Measurements from ENCODE around the gene NT5DC1.

Gene NT5DC1

DNA sequence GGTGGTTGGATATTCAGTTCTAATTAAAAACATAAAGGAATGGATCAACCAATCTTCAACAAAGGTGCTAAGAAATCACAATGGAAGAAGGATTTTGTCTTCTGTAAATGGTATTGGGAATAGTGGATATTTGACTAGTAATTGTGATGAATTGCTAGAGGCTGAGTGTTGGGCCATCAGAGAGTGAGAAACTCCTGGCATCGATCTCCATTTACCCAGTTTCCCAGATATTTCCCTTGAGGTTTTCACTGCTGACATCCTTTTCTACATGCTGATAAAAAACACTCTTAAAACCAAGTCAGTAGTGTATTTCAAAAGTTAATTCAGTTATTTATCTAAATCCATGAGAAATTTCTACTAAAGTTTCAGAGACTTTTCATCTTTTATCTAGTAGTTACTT is 65.7 kb downstream of the NT5DC1 start:
- Histone ChIP-seq H3K9ac (ENCODE audit: low read length) (no peak overlapping the region), H3K36me3 (ENCODE audit: control insufficient read depth, insufficient read depth, low read length) (no peaks in the 10 kb centered on the region), H3K4me3 (ENCODE audit: low read depth, low read length) (no peak overlapping the region), H3K4me1 (ENCODE audit: control insufficient read depth, insufficient read depth, low read length) (no peaks in the 10 kb centered on the region), H3K27ac (ENCODE audit: low read depth, low read length) (no peak overlapping the region), H3K27me3 (ENCODE audit: control insufficient read depth, insufficient read depth, low read length) (no peaks in the 10 kb centered on the region), H3K9me3 (ENCODE audit: control insufficient read depth, insufficient read depth, low read depth, low read length) (no peaks in the 10 kb centered on the region)

DNA sequence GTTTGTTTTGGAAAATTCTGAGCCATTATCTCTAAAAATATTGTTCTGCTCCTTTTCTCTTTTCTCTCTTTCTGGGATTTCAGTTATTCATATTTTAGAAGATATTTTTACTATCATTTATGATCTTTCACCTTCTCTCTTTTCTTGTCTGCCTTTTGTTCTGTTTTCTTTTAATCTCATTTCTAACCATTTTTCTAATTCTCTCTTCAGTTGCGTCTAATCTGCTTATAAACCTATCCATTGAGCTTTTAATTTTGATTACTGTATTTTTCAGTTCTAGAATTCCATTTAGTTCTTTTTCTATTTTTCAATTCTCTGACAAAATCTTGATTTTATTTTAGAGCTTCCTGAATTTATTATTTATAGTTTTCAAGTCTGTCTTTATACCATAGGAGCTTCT is 67.5 kb downstream of the NT5DC1 start:
- no peak overlapping the region for H3K9ac ChIP-seq (ENCODE audit: low read length)
- H3K36me3 ChIP-seq (ENCODE audit: control insufficient read depth, insufficient read depth, low read length): no peaks in the 10 kb centered on the region
- H3K9me3 ChIP-seq (ENCODE audit: control insufficient read depth, insufficient read depth, low read depth, low read length): no peaks in the 10 kb centered on the region
- no peaks in the 10 kb centered on the region for H3K27me3 ChIP-seq (ENCODE audit: control insufficient read depth, insufficient read depth, low read length)
- no peaks in the 10 kb centered on the region for H3K4me1 ChIP-seq (ENCODE audit: control insufficient read depth, insufficient read depth, low read length)
- H3K27ac ChIP-seq (ENCODE audit: low read depth, low read length): no peak overlapping the region
- H3K4me3 ChIP-seq (ENCODE audit: low read depth, low read length): no peak overlapping the region

DNA sequence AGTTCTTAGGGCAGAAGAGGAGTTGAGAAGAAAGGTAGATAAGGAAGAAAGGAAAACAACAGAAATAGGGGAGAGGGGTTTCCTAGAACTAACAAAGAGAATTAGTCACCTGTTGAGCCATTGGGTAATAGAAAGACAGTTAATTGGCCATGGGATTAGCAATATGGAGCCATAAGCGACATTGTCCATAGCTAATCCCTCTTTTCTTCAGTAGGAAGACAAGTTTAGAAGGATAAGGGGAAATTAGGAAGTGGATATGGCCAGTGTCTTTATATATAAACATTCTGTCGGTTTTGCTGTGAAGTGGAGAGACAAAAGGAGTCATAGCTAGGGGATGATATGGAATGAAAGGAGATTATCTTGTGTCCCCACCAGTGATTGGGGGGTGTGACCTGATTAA is 69.2 kb downstream of the NT5DC1 start:
- Histone ChIP-seq H3K27ac (ENCODE audit: low read depth, low read length) (no peak overlapping the region), H3K4me1 (ENCODE audit: control insufficient read depth, insufficient read depth, low read length) (no peaks in the 10 kb centered on the region), H3K27me3 (ENCODE audit: control insufficient read depth, insufficient read depth, low read length) (no peaks in the 10 kb centered on the region), H3K4me3 (ENCODE audit: low read depth, low read length) (no peak overlapping the region), H3K9ac (ENCODE audit: low read length) (no peak overlapping the region), H3K9me3 (ENCODE audit: control insufficient read depth, insufficient read depth, low read depth, low read length) (no peaks in the 10 kb centered on the region), H3K36me3 (ENCODE audit: control insufficient read depth, insufficient read depth, low read length) (no peaks in the 10 kb centered on the region)

DNA sequence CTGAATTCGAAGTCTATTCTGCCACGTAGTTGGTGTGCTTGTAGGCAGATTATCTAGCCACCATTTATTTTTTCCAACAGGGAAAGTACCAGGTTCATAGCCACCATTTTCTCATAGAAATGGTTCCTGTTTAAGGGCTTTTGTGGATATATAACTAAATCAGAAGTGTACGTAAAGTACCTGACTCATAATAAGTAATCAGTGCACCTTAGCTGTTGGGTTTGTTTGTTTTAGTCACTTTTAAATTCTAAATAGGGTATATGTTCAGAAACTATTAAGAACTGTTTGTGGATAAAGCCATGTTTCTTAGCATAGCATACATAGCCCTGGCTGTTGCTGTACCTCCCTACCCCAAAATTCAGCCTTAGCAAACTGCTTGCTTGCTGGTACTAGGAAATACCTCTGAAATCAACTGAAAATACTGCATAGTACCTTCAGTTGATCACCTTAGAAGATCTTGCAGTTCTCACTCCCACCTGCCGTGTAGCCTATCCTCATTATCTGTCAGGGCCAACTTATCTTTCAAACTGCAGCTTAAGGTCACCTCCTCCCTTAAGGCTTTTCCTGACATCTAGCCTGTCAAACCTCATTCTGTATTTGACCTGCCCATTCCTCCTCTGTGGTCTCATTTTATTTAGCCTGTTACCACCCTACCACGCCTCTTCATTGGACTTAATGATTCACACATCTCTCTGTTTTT is 69.9 kb downstream of the NT5DC1 start:
- Histone ChIP-seq H3K27me3 (ENCODE audit: control insufficient read depth, insufficient read depth, low read length) (no peaks in the 10 kb centered on the region), H3K9ac (ENCODE audit: low read length) (no peak overlapping the region), H3K27ac (ENCODE audit: low read depth, low read length) (no peak overlapping the region), H3K4me1 (ENCODE audit: control insufficient read depth, insufficient read depth, low read length) (no peaks in the 10 kb centered on the region), H3K9me3 (ENCODE audit: control insufficient read depth, insufficient read depth, low read depth, low read length) (peaks cover 4% of the 10 kb centered on the region; the same call in 1 of the 2 replicates), H3K4me3 (ENCODE audit: low read depth, low read length) (no peak overlapping the region), H3K36me3 (ENCODE audit: control insufficient read depth, insufficient read depth, low read length) (no peaks in the 10 kb centered on the region)

DNA sequence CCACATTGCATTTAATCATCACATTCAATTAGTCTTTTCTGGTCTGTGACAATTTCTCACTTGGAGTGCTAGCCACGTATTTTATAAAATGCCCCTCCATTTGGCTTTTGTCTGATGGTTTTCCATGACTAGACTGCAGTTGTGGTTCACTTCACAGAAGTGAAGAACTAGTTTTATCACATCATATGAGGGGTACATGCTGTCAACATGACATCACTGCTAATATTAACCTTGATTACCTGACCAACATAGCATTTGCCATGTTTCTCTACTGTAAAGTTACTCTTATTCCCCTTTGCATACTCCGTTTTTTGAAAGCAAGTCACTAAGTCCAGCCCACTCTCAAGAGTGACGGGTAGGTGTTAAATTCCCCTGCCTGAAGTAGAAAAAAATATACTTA is 73.3 kb downstream of the NT5DC1 start:
- Histone ChIP-seq H3K9me3 (ENCODE audit: control insufficient read depth, insufficient read depth, low read depth, low read length) (peaks cover 10% of the 10 kb centered on the region; the same call in 1 of the 2 replicates), H3K27ac (ENCODE audit: low read depth, low read length) (no peak overlapping the region), H3K4me3 (ENCODE audit: low read depth, low read length) (no peak overlapping the region), H3K36me3 (ENCODE audit: control insufficient read depth, insufficient read depth, low read length) (no peaks in the 10 kb centered on the region), H3K9ac (ENCODE audit: low read length) (no peak overlapping the region), H3K27me3 (ENCODE audit: control insufficient read depth, insufficient read depth, low read length) (no peaks in the 10 kb centered on the region), H3K4me1 (ENCODE audit: control insufficient read depth, insufficient read depth, low read length) (no peaks in the 10 kb centered on the region)

DNA sequence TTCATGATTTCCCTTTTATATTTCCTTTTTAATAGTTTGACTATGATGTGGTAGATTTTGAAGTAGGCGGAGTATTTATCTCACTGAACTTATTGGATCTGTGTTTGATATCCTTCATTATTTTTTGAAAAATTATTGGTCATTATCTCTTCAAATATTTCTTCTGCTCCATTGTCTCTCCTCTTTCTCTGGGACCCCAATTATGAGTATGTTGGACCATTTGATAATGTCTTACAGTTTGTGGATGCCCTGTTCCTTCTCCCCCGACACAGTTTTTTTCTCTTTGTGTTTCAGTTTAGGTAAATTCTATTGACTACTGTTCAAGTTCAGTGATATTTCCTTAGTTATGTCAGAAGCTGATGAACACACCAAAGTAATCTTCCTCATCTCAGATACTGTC is 74.7 kb downstream of the NT5DC1 start:
- no peak overlapping the region for H3K9ac ChIP-seq (ENCODE audit: low read length)
- no peaks in the 10 kb centered on the region for H3K4me1 ChIP-seq (ENCODE audit: control insufficient read depth, insufficient read depth, low read length)
- H3K36me3 ChIP-seq (ENCODE audit: control insufficient read depth, insufficient read depth, low read length): no peaks in the 10 kb centered on the region
- H3K27ac ChIP-seq (ENCODE audit: low read depth, low read length): no peak overlapping the region
- no peak overlapping the region for H3K4me3 ChIP-seq (ENCODE audit: low read depth, low read length)
- no peaks in the 10 kb centered on the region for H3K27me3 ChIP-seq (ENCODE audit: control insufficient read depth, insufficient read depth, low read length)
- H3K9me3 ChIP-seq (ENCODE audit: control insufficient read depth, insufficient read depth, low read depth, low read length): peaks cover 10% of the 10 kb centered on the region; the same call in 1 of the 2 replicates

DNA sequence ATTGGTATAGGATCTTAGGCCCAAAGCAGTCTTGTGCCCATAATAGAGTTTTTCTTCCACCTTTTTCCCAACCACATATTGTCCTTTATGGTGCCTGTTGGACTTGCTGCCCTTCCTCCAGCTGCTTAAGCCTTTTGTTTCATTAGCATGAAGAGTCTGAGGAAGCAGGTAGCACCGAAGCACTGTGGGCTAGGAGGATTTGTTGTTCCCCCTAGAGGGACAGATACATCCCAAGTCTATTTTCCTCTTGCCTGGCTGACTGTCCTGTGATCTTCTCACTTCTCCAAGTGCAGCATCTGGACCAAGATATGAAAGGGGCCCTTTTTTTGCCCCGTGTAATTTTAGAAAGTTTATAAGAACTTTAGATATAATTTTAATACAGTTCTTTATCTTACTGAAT is 75.9 kb downstream of the NT5DC1 start:
- Histone ChIP-seq H3K9me3 (ENCODE audit: control insufficient read depth, insufficient read depth, low read depth, low read length) (peaks cover 10% of the 10 kb centered on the region; the same call in 1 of the 2 replicates), H3K4me1 (ENCODE audit: control insufficient read depth, insufficient read depth, low read length) (no peaks in the 10 kb centered on the region), H3K27ac (ENCODE audit: low read depth, low read length) (no peak overlapping the region), H3K9ac (ENCODE audit: low read length) (no peak overlapping the region), H3K27me3 (ENCODE audit: control insufficient read depth, insufficient read depth, low read length) (no peaks in the 10 kb centered on the region), H3K4me3 (ENCODE audit: low read depth, low read length) (no peak overlapping the region), H3K36me3 (ENCODE audit: control insufficient read depth, insufficient read depth, low read length) (no peaks in the 10 kb centered on the region)

DNA sequence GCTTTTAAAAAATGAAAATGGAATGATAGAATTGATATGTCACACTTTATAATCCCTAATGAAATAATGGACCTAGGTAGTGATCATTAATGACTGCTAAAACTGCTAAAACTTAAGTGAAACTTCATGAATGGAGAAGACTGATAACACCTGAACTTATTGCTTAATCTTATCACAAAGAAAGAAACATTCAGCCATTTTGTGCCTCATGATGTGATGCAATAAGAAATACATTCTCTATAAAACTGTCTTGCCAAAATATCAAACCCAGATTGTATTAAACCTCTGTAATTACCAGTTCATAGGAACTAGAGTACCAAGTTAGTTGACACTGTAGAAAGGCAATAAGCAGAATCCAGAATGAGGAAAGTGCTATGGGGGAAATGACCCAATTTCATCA is 79.7 kb downstream of the NT5DC1 start:
- Histone ChIP-seq H3K9ac (ENCODE audit: low read length) (no peak overlapping the region), H3K27ac (ENCODE audit: low read depth, low read length) (no peak overlapping the region), H3K27me3 (ENCODE audit: control insufficient read depth, insufficient read depth, low read length) (no peaks in the 10 kb centered on the region)

DNA sequence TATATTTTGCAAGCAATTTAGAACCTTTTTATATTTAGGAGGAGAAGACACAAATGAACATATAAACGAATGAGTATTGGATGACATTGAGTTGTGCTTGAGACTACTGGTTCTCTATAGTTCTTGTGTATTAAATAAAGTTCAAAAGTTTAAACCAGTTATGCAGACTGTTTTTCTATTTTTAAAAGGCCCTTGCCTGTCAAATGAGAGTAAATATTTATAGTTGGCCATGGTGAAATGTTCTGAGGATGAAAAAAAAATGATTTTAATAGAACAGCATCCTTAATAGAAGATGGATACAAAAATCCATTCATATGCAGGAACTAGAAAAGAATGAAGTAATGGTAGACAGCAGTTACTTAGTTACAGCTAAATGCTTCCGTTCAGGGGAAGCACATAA is 88.8 kb downstream of the NT5DC1 start:
- H3K4me3 ChIP-seq (ENCODE audit: low read depth, low read length): no peak overlapping the region
- no peak overlapping the region for H3K9ac ChIP-seq (ENCODE audit: low read length)
- H3K27me3 ChIP-seq (ENCODE audit: control insufficient read depth, insufficient read depth, low read length): no peaks in the 10 kb centered on the region
- no peaks in the 10 kb centered on the region for H3K4me1 ChIP-seq (ENCODE audit: control insufficient read depth, insufficient read depth, low read length)
- no peaks in the 10 kb centered on the region for H3K36me3 ChIP-seq (ENCODE audit: control insufficient read depth, insufficient read depth, low read length)
- H3K9me3 ChIP-seq (ENCODE audit: control insufficient read depth, insufficient read depth, low read depth, low read length): no peaks in the 10 kb centered on the region
- no peak overlapping the region for H3K27ac ChIP-seq (ENCODE audit: low read depth, low read length)

More for the DNA sequence above, 79.7 kb downstream of the NT5DC1 start:
- no peaks in the 10 kb centered on the region for H3K36me3 ChIP-seq (ENCODE audit: control insufficient read depth, insufficient read depth, low read length)
- no peaks in the 10 kb centered on the region for H3K4me1 ChIP-seq (ENCODE audit: control insufficient read depth, insufficient read depth, low read length)
- no peak overlapping the region for H3K4me3 ChIP-seq (ENCODE audit: low read depth, low read length)
- peaks cover 7% of the 10 kb centered on the region; the same call in 1 of the 2 replicates for H3K9me3 ChIP-seq (ENCODE audit: control insufficient read depth, insufficient read depth, low read depth, low read length)

DNA sequence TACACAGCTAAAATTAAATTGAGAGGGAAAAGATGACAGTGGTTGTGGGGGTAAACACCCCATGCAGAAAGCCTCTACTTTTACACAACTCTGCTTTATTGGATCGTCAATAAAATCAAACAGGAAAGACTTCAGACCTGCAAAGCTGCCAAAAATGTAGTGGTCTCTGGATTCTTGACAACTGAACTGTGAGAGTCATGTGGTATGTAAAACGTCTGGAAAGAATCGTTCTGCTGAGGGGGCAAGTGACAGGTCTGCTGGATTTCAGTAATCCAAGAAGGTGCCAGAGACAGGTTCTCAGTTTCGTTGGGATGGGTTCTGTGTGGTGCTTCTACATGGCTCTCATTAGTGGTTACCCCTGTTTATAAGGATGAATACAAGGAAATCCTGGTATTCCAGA is 89.9 kb downstream of the NT5DC1 start:
- H3K4me1 ChIP-seq (ENCODE audit: control insufficient read depth, insufficient read depth, low read length): no peaks in the 10 kb centered on the region
- no peaks in the 10 kb centered on the region for H3K27me3 ChIP-seq (ENCODE audit: control insufficient read depth, insufficient read depth, low read length)
- no peak overlapping the region for H3K9ac ChIP-seq (ENCODE audit: low read length)
- no peak overlapping the region for H3K27ac ChIP-seq (ENCODE audit: low read depth, low read length)
- H3K36me3 ChIP-seq (ENCODE audit: control insufficient read depth, insufficient read depth, low read length): no peaks in the 10 kb centered on the region
- H3K9me3 ChIP-seq (ENCODE audit: control insufficient read depth, insufficient read depth, low read depth, low read length): no peaks in the 10 kb centered on the region
- no peak overlapping the region for H3K4me3 ChIP-seq (ENCODE audit: low read depth, low read length)

DNA sequence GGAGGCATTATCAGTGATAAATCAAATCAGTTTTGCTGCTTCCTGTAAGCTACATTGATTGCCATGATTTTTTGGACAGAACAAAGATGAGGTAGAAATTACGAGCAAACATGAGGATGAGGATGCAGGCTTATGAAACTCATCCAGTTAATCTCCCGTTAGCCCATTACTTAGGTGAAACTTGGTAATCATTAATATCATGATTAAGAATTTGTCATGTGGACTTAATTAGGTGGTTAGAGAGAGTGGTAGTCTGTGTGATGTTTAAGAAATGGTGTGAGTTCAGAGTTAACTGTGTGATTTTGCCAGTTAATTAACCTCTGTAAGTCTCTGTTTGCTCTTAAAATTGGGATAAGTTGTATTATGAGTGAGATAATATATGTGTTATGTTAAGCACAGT is 91.2 kb downstream of the NT5DC1 start:
- Histone ChIP-seq H3K9ac (ENCODE audit: low read length) (no peak overlapping the region), H3K4me1 (ENCODE audit: control insufficient read depth, insufficient read depth, low read length) (no peaks in the 10 kb centered on the region), H3K9me3 (ENCODE audit: control insufficient read depth, insufficient read depth, low read depth, low read length) (no peaks in the 10 kb centered on the region), H3K4me3 (ENCODE audit: low read depth, low read length) (no peak overlapping the region), H3K27me3 (ENCODE audit: control insufficient read depth, insufficient read depth, low read length) (no peaks in the 10 kb centered on the region), H3K27ac (ENCODE audit: low read depth, low read length) (no peak overlapping the region), H3K36me3 (ENCODE audit: control insufficient read depth, insufficient read depth, low read length) (no peaks in the 10 kb centered on the region)

Data from HUES6 (cell line).